Type B pancreatic cell (in vitro differentiated cells): ENCODE results near the gene DCTN2. TPM values are rescaled to one million over a fixed set of nuclear protein-coding genes. Genes with fewer than 3 reads are reported as not detected.
"Not testable (repeated sequence)": the region's sequence is repeated elsewhere in the genome, so short reads cannot be mapped to it uniquely, and the experiment has no call there.

ENCODE experiments used
- DNase-seq: peaks from one replicate; pipeline ENCODE4 v3.0.0; 2021; ENCODE audit warnings: mixed read lengths; ENCODE audit not compliant: unreplicated experiment; ENCODE audit errors: extremely low spot score
- H3K27ac Mint-ChIP-seq: 2 replicates; pipeline ENCODE4 v1.8.0; 2021; ENCODE audit warnings: mild to moderate bottlenecking, mixed read lengths
- H3K27me3 Mint-ChIP-seq: 2 replicates; pipeline ENCODE4 v1.8.0; 2021; ENCODE audit warnings: mixed read lengths
- H3K36me3 Mint-ChIP-seq: 2 replicates; pipeline ENCODE4 v1.8.0; 2021; ENCODE audit warnings: mixed read lengths
- H3K4me1 Mint-ChIP-seq: one replicate; pipeline ENCODE4 v1.8.0; 2021; ENCODE audit warnings: mixed read lengths; ENCODE audit not compliant: unreplicated experiment
- H3K4me3 Mint-ChIP-seq: 2 replicates; pipeline ENCODE4 v1.8.0; 2021; ENCODE audit warnings: mild to moderate bottlenecking, mixed read lengths
- H3K9me3 Mint-ChIP-seq: 2 replicates; pipeline ENCODE4 v1.8.0; 2021; ENCODE audit warnings: mixed read lengths
- total RNA-seq: library from RNA; stranded (reverse); gene quantifications from 2 replicates; pipeline ENCODE4 v1.2.1, GENCODE V29; 2021; ENCODE audit warnings: low replicate concordance
- TF ChIP-seq, protein P1 (sequence below): fragments of 200-600 bp; sonication (generic); conservative IDR thresholded peaks from 2 replicates; pipeline ENCODE4 v1.5.0; 2021; ENCODE audit warnings: antibody characterized with exemption, mild to moderate bottlenecking

Gene DCTN2
- total RNA-seq, 1 donor from 2014 or later = 126 TPM

GRCh38 chr12:57512665-57513064 lies 34.3 kb downstream of the DCTN2 start:
- H3K27ac Mint-ChIP-seq = peak overlapping the region; percentile 12
- H3K4me3 Mint-ChIP-seq = no peak overlapping the region
- no peaks in the 10 kb centered on the region for H3K9me3 Mint-ChIP-seq
- DNase-seq = no peak
- H3K4me1 Mint-ChIP-seq = no peaks in the 10 kb centered on the region
- no peaks in the 10 kb centered on the region for H3K27me3 Mint-ChIP-seq
- peaks cover 40% of the 10 kb centered on the region for H3K36me3 Mint-ChIP-seq
- TF ChIP-seq, protein P1, sequence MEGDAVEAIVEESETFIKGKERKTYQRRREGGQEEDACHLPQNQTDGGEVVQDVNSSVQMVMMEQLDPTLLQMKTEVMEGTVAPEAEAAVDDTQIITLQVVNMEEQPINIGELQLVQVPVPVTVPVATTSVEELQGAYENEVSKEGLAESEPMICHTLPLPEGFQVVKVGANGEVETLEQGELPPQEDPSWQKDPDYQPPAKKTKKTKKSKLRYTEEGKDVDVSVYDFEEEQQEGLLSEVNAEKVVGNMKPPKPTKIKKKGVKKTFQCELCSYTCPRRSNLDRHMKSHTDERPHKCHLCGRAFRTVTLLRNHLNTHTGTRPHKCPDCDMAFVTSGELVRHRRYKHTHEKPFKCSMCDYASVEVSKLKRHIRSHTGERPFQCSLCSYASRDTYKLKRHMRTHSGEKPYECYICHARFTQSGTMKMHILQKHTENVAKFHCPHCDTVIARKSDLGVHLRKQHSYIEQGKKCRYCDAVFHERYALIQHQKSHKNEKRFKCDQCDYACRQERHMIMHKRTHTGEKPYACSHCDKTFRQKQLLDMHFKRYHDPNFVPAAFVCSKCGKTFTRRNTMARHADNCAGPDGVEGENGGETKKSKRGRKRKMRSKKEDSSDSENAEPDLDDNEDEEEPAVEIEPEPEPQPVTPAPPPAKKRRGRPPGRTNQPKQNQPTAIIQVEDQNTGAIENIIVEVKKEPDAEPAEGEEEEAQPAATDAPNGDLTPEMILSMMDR = no peak

- no peak for DNase-seq
- no peak overlapping the region for H3K27ac Mint-ChIP-seq
- H3K27me3 Mint-ChIP-seq = no peaks in the 10 kb centered on the region
Observed at GRCh38 chr12:57511588-57512325, 35.2 kb downstream of the DCTN2 start.

DNA sequence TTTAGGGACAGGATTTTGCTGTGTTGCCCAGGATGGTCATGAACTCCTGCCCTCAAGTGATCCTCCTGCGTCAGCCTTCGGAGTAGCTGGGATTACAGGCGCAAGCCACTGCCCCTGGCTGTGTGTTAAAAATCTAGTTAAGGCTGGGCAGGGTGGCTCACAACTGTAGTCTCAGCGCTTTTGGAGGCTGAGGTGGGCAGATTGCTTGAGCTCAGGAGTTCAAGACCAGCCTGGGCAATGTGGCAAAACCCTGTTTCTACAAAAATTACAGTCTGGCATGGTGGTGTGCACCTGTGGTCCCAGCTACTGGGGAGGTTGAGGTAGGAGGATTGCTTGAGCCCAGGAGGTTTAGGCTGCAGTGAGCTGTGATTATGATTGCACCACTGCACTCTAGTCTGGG lies 35.8 kb downstream of the DCTN2 start:
- no peak for DNase-seq
- H3K9me3 Mint-ChIP-seq = no peaks in the 10 kb centered on the region
- TF ChIP-seq, protein P1 = no peak
- peaks cover 32% of the 10 kb centered on the region for H3K36me3 Mint-ChIP-seq
- no peak overlapping the region for H3K27ac Mint-ChIP-seq
- no peaks in the 10 kb centered on the region for H3K27me3 Mint-ChIP-seq
- H3K4me1 Mint-ChIP-seq = no peaks in the 10 kb centered on the region
- H3K4me3 Mint-ChIP-seq = no peak overlapping the region

More at GRCh38 chr12:57511588-57512325, 35.2 kb downstream of the DCTN2 start:
- Mint-ChIP-seq H3K4me3 (no peak overlapping the region), H3K4me1 (no peaks in the 10 kb centered on the region), H3K36me3 (peaks cover 36% of the 10 kb centered on the region), H3K9me3 (no peaks in the 10 kb centered on the region)
- TF ChIP-seq, protein P1 = no peak

DNA sequence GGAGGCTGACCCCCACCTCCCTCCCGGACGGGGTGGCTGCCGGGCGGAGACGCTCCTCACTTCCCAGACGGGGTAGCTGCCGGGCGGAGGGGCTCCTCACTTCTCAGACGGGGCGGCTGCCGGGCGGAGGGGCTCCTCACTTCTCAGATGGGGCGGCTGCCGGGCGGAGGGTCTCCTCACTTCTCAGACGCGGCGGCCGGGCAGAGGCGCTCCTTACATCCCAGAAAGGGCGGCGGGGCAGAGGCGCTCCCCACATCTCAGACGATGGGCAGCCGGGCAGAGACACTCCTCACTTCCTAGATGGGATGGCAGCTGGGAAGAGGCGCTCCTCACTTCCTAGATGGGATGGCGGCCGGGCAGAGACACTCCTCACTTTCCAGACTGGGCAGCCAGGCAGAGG lies 39.2 kb downstream of the DCTN2 start:
- DNase-seq, H3K9me3 Mint-ChIP-seq, H3K27me3 Mint-ChIP-seq, H3K4me1 Mint-ChIP-seq, H3K4me3 Mint-ChIP-seq, H3K27ac Mint-ChIP-seq: not testable (repeated sequence)
- peaks cover 26% of the 10 kb centered on the region for H3K36me3 Mint-ChIP-seq

DNA sequence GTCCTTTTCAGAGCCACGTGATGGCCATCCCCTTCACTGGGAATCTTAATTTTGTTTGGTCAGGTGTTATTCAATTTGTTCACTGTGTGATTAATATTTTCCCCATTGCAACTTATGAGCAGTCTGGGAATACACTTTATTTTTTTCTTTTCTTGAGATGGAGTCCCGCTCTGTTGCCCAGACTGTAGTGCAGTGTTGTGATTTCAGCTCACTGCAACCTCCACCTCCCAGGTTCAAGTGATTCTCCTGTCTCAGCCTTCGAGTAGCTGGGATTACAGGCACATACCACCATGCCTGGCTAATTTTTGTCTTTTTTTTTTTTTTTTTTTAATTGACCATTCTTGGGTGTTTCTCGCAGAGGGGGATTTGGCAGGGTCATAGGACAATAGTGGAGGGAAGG lies 40.5 kb downstream of the DCTN2 start:
- H3K4me3 Mint-ChIP-seq, H3K9me3 Mint-ChIP-seq, H3K27ac Mint-ChIP-seq, H3K27me3 Mint-ChIP-seq, DNase-seq, H3K4me1 Mint-ChIP-seq: not testable (repeated sequence)
- H3K36me3 Mint-ChIP-seq = peaks cover 22% of the 10 kb centered on the region

DNA sequence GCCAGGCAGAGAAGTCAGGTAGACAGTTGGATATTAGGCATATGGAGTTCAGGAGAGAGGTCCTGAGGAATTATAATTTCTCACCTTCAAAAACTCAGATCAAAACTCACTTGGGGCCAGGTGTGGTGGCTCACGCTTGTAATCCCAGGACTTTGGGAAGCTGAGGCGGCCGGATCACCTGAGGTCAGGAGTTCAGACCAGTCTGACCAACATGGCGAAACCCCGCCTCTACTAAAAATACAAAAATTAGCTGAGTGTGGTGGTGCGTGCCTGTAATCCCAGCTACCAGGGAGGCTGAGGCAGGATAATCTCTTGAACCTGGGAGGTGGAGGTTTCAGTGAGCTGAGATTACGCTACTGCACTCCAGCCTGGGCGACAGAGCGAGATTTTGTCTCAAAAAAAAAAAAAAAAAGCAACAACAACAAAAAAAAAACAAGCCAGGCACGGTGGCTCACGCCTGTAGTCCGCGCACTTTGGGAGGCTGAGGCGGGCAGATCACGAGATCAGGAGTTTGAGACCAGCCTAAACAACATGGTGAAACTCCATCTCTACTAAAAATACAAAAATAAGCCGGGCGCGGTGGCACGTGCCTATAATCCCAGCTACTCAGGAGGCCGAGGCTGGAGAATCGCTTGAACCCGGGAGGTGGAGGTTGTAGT lies 44.6 kb downstream of the DCTN2 start:
- not testable (repeated sequence) for H3K27ac Mint-ChIP-seq, H3K27me3 Mint-ChIP-seq, DNase-seq, H3K4me3 Mint-ChIP-seq, H3K9me3 Mint-ChIP-seq, H3K4me1 Mint-ChIP-seq
- peaks cover 36% of the 10 kb centered on the region for H3K36me3 Mint-ChIP-seq

DNA sequence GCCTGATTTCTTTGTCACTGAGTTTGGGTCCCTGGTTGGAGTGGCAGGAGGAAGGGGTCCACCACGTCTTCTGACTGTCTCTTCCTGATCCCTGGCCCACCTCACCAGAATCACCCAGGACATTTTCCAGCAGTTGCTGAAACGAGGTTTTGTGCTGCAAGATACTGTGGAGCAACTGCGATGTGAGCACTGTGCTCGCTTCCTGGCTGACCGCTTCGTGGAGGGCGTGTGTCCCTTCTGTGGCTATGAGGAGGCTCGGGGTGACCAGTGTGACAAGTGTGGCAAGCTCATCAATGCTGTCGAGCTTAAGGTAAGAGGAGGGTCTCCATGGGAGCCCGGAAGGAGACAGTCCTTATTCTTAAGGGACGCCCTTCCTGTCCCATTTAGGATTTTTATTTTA lies 46.8 kb downstream of the DCTN2 start:
- TF ChIP-seq, protein P1 = no peak
- no peaks in the 10 kb centered on the region for H3K9me3 Mint-ChIP-seq
- no peaks in the 10 kb centered on the region for H3K27me3 Mint-ChIP-seq
- no peak for DNase-seq
- H3K27ac Mint-ChIP-seq = no peak overlapping the region
- H3K36me3 Mint-ChIP-seq = peaks cover 44% of the 10 kb centered on the region
- no peak overlapping the region for H3K4me3 Mint-ChIP-seq
- H3K4me1 Mint-ChIP-seq = no peaks in the 10 kb centered on the region
